Stimulated activated CD8-positive, alpha-beta memory T cell treated with anti-CD3 and anti-CD28 coated beads, Interleukin-7, amount 100 ng/mL, for 1 hour (primary cell): ENCODE measurements around the gene SESN2.

Source experiments
- DNase-seq, 2 donors: peaks; one replicate each; pipeline ENCODE4 v3.0.0-alpha.2; 2020; ENCODE audit warnings: low read depth in 2 of 2

SESN2 gene

GRCh38 chr1:28282426-28283407 is 23.4 kb downstream of the SESN2 start:
- no peak for DNase-seq

- DNase-seq, result no peak
Observed at GRCh38 chr1:28286111-28286510, 26.8 kb downstream of the SESN2 start.

- DNase-seq, result no peak
Observed at GRCh38 chr1:28288487-28288886, 29.2 kb downstream of the SESN2 start.

- no peak for DNase-seq
Observed at GRCh38 chr1:28290851-28291250, 31.5 kb downstream of the SESN2 start.

- DNase-seq, result no peak
Observed at GRCh38 chr1:28291711-28292110, 32.4 kb downstream of the SESN2 start.

- DNase-seq, result no peak
Observed at GRCh38 chr1:28295936-28296335, 36.6 kb downstream of the SESN2 start.

GRCh38 chr1:28296401-28297261 is 37.3 kb downstream of the SESN2 start:
- DNase-seq, result no peak

GRCh38 chr1:28297826-28298225 is 38.5 kb downstream of the SESN2 start:
- no peak for DNase-seq

- DNase-seq, result no peak
Observed at GRCh38 chr1:28298438-28298837, 39.1 kb downstream of the SESN2 start.

GRCh38 chr1:28301368-28302174 is 42.3 kb downstream of the SESN2 start:
- DNase-seq, result no peak

- DNase-seq, result no peak
Observed at GRCh38 chr1:28302247-28302646, 42.9 kb downstream of the SESN2 start.

GRCh38 chr1:28306301-28306949 is 47.1 kb downstream of the SESN2 start:
- no peak for DNase-seq

- DNase-seq, result no peak
Observed at GRCh38 chr1:28308750-28309149, 49.4 kb downstream of the SESN2 start.

- no peak for DNase-seq
Observed at GRCh38 chr1:28309702-28310101, 50.4 kb downstream of the SESN2 start.

- DNase-seq, result no peak
Observed at GRCh38 chr1:28313702-28314546, 54.6 kb downstream of the SESN2 start.

- DNase-seq, result no peak
Observed at GRCh38 chr1:28314547-28314941, 55.2 kb downstream of the SESN2 start.

GRCh38 chr1:28317014-28317413 is 57.7 kb downstream of the SESN2 start:
- no peak for DNase-seq

GRCh38 chr1:28322194-28322593 is 62.9 kb downstream of the SESN2 start:
- DNase-seq, result no peak

GRCh38 chr1:28323720-28324119 is 64.4 kb downstream of the SESN2 start:
- no peak for DNase-seq

GRCh38 chr1:28326515-28326914 is 67.2 kb downstream of the SESN2 start:
- DNase-seq, result no peak
